Lower leg skin (tissue), 4 donors: Measurements from ENCODE around the gene OR3A3. TPM values are rescaled to one million over a fixed set of nuclear protein-coding genes. Genes with fewer than 3 reads are reported as not detected.
"Not testable (repeated sequence)": the region's sequence is repeated elsewhere in the genome, so short reads cannot be mapped to it uniquely, and the experiment has no call there.

Experiments
- DNase-seq, 2 donors: peaks; one replicate each; pipeline ENCODE4 v3.0.0-alpha.2; 2019; ENCODE audit warnings: low spot score in 2 of 2
- H3K4me3 ChIP-seq: fragments of 200-600 bp; sonication (generic); 2 replicates; pipeline ENCODE4 v1.5.1; 2017; ENCODE audit warnings: mild to moderate bottlenecking, low read depth; ENCODE audit not compliant: poor library complexity, severe bottlenecking
- POLR2A ChIP-seq, 2 donors: fragments of 450-650 bp; IDR thresholded peaks; one replicate each; pipeline ENCODE4 v1.6.1; 2016 to 2017; ENCODE audit warnings: antibody characterized with exemption in 2 of 2, mild to moderate bottlenecking in 1 of 2, moderate library complexity in 1 of 2
- WGBS, 2 donors: methylation state at CpG; one replicate each; pipeline ENCODE4 v1.1.5; 2018; 5-methylcytosine and 5-hydroxymethylcytosine counted together
- intact Hi-C: fragments of 100-400 bp; cut with DNase I; formaldehyde crosslinking; loops from one replicate; pipeline ENCODE4 v1.15.0; 2023; ENCODE audit warnings: low total_unique reads
- total RNA-seq, 4 donors: library from RNA; depleted of rRNA; stranded (reverse); fragments of >200 nt; gene quantifications; one replicate each; pipeline ENCODE4 v1.1.0, GENCODE V29; 2016
- TF ChIP-seq, protein P1 (sequence below), 3 donors: fragments of 450-650 bp; IDR thresholded peaks; one replicate each; pipeline ENCODE4 v1.5.1; 2016; ENCODE audit warnings: antibody characterized with exemption in 3 of 3, mild to moderate bottlenecking in 3 of 3, moderate library complexity in 2 of 3

Gene OR3A3
- total RNA-seq = not detected

DNA sequence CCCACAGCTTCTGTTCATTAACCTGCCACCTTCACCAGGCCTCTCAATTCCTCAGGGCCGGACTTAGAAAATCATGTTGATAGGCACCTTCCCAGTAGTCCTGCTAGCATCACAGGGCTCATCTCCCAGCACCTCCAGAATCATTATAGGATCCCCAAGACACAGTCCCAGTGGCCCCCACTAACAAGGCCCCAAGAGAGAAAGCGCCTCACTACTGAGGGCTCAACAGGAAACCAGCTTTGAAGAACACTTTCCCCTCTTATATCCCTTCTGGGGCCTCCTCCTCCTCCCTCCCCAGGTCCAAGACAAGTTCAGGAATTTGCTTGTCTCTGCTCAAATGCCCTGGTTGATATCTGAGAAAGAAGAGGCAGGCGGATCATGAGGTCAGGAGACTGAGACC, at the start of gene OR3A3:
Gene OR3A3 (plus strand): TSS at position 301 of the 400 bp plus-strand sequence.
- TF ChIP-seq, protein P1, sequence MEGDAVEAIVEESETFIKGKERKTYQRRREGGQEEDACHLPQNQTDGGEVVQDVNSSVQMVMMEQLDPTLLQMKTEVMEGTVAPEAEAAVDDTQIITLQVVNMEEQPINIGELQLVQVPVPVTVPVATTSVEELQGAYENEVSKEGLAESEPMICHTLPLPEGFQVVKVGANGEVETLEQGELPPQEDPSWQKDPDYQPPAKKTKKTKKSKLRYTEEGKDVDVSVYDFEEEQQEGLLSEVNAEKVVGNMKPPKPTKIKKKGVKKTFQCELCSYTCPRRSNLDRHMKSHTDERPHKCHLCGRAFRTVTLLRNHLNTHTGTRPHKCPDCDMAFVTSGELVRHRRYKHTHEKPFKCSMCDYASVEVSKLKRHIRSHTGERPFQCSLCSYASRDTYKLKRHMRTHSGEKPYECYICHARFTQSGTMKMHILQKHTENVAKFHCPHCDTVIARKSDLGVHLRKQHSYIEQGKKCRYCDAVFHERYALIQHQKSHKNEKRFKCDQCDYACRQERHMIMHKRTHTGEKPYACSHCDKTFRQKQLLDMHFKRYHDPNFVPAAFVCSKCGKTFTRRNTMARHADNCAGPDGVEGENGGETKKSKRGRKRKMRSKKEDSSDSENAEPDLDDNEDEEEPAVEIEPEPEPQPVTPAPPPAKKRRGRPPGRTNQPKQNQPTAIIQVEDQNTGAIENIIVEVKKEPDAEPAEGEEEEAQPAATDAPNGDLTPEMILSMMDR (IDR thresholded peaks at IDR 0.05) = no peak
- no peak for TF ChIP-seq POLR2A (IDR thresholded peaks at IDR 0.05)
- no peak for DNase-seq
- WGBS, 2 donors = 85 to 89% methylated on average over 3 of the region's 3 CpGs
- H3K4me3 ChIP-seq = no peak within 1 kb of the TSS
- intact Hi-C loops = no loop called here

DNA sequence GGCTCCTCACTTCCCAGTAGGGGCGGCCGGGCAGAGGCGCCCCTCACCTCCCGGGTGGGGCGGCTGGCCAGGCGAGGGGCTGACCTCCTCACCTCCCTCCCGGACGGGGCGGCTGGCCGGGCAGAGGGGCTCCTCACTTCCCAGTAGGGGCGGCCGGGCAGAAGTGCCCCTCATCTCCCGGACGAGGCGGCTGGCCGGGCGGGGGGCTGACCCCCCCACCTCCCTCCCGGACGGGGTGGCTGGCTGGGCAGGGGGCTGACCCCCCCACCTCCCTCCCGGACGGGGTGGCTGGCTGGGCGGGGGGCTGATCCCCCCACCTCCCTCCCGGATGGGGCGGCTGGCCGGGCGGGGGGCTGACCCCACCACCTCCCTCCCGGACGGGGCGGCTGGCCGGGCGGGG, 40.0 kb upstream of the OR3A3 start:
- H3K4me3 ChIP-seq, intact Hi-C loops, DNase-seq: not testable (repeated sequence)
- WGBS, 2 donors = no CpG with 5 or more reads among the region's 31 CpGs

DNA sequence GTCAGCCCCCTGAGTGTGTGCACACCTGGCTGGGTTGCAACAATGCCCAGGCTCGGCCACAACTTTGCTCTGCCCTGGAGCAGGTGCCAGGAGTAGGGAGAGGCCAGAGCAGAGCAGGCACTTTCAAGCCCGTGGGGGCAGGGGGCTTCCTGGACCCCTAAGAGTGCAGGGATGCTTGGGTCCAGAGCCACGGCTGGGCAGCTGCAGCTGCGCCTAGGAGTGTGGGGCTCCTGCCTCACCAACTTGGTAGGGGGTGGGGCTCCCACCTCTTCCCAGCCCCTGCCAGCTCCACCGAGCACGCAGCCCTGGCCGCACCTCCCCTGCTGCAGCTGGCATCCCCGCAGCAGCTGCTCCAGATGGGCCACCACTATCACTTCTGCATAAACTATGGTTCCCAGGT, 32.8 kb upstream of the OR3A3 start:
- H3K4me3 ChIP-seq = no peak overlapping the region
- intact Hi-C loops = no loop called here
- no peak for DNase-seq
- 74 to 78% methylated on average over 6 to 8 of the region's 8 CpGs for WGBS, 2 donors
- TF ChIP-seq POLR2A (IDR thresholded peaks at IDR 0.05) = no peak
- TF ChIP-seq, protein P1 (IDR thresholded peaks at IDR 0.05) = no peak

DNA sequence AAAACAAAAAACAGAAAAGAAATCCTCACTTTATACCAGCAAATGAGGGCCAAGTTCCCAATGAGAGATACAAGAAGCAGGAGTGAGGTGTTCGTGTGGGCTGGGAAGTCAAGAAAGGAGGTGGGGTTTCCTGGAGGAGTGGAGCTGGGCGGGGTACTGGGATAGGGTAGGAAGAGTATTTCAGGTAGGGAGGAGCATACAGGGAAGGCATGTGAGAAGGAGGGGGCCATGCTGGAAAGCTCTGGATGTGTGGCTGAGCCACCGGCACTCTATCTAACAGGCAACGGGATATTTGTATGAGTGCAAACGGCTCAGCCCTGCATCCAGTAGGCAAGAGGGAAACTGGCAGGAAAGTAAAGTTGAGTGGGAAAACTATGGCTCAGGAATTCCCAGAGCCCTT, 29.2 kb upstream of the OR3A3 start:
- no peak for TF ChIP-seq POLR2A (IDR thresholded peaks at IDR 0.05)
- TF ChIP-seq, protein P1 (IDR thresholded peaks at IDR 0.05) = no peak
- 66 to 67% methylated on average over 5 of the region's 5 CpGs for WGBS, 2 donors
- DNase-seq = no peak
- intact Hi-C loops = no loop called here
- H3K4me3 ChIP-seq = no peak overlapping the region

DNA sequence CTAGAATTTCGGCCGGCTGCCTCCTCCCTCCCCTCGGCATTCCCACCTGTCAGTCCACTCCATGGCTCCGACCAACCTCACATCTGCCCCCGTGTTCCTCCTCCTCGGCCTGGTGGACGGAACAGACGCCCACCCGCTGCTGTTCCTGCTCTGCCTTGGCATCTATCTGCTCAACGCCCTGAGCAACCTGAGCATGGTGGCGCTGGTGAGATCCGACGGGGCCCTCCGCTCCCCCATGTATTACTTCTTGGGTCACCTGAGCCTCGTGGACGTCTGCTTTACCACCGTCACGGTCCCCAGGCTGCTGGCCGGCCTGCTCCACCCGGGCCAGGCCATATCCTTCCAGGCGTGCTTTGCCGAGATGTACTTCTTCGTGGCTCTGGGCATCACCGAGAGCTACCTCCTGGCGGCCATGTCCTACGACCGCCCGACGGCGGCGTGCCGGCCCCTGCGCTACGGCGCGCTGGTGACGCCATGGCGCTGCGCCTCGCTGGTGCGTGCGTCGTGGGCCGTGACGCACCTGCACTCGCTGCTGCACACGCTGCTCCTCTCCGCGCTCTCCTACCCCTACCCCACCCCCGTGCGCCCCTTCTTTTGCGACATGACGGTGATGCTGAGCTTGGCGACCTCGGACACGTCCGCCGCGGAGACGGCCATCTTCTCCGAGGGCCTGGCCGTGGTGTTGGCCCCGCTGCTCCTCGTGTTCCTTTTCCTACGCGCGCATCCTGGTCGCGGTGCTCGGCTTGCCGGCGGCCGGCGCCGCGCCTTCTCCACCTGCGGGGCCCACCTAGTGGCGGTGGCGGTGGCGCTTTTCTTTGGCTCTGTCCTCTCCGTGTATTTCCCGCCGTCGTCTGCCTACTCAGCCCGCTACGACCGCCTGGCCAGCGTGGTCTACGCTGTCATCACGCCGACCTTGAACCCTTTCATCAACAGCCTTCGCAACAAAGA, 25.0 kb upstream of the OR3A3 start, which contains the start of gene OR3A2:
Gene OR3A2 (minus strand): TSS at position 440 of the 948 bp plus-strand sequence.
- no peak within 1 kb of the TSS for H3K4me3 ChIP-seq
- WGBS, 2 donors = 35 to 38% methylated on average over 81 to 87 of the region's 92 CpGs
- TF ChIP-seq, protein P1 (IDR thresholded peaks at IDR 0.05) = no peak
- no peak for TF ChIP-seq POLR2A (IDR thresholded peaks at IDR 0.05)
- intact Hi-C loops = no loop called here
- no peak for DNase-seq

DNA sequence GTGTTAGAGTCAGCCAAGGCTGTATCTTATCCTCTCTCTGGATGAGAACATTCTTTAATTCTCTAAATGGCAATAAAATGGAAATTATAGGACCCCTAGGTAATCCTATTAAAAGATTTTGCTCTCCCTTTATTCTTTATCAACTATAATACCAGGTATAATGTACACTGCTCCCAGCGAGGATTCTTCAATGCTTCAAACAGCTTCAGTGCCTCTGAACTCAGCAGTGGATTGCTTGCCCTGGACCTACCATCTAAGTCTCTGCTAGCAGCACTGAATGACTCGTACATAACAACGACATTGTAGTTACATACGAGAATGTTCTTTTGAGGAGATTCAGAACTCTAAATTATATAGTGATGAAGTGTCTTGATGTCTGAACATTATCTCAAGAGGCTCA, 21.4 kb upstream of the OR3A3 start:
- intact Hi-C loops = no loop called here
- WGBS, 2 donors = 74% methylated on average over 4 of the region's 4 CpGs
- no peak for TF ChIP-seq POLR2A (IDR thresholded peaks at IDR 0.05)
- TF ChIP-seq, protein P1 (IDR thresholded peaks at IDR 0.05) = no peak
- DNase-seq = no peak
- no peak overlapping the region for H3K4me3 ChIP-seq

DNA sequence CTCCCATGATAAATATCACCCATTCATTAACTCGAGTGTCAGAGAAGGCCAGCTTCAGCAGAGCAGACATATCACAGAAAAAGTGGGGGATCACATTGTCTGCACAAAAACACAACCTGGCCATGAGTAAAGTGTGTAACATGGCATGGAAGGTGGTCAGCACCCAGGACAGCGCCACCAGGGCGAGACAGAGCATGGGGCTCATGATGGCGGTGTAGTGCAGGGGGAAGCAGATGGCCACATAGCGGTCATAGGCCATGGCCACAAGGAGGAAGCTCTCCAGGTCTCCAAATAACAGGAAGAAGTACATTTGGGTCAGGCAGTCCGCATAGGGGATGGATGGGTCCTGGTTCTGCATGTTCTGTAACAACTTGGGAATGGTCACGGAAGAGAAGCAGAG, 13.4 kb upstream of the OR3A3 start:
- intact Hi-C loops, H3K4me3 ChIP-seq, DNase-seq: not testable (repeated sequence)
- 47 to 49% methylated on average over 7 of the region's 7 CpGs for WGBS, 2 donors
